Loucy (cell line): ENCODE data around the gene EIF2D.
A peak's percentile ranks its signal among the peaks of the same experiment; 100 is the strongest.

Experiments
- CTCF ChIP-seq: fragments of 200-600 bp; sonication (generic); conservative IDR thresholded peaks from 2 replicates; pipeline ENCODE4 v1.5.1; 2014; ENCODE audit warnings: mild to moderate bottlenecking, antibody characterized with exemption, low read length
- EZH2phosphoT487 ChIP-seq: fragments of 200-600 bp; IDR thresholded peaks from 2 replicates; pipeline ENCODE4 v1.6.1; 2018; ENCODE audit warnings: antibody characterized with exemption, mild to moderate bottlenecking, moderate library complexity, borderline replicate concordance

- peak; percentile 95 for TF ChIP-seq CTCF
- no peak for TF ChIP-seq EZH2phosphoT487
Measured at GRCh38 chr1:206634365-206635079, 22.3 kb upstream of the EIF2D start.
